BJ (cell line): ENCODE results near the gene RPE65. TPM values are rescaled to one million over a fixed set of nuclear protein-coding genes. Genes with fewer than 3 reads are reported as not detected.

Experiments used
- CTCF ChIA-PET: fragments of 350-600 bp; formaldehyde crosslinking; extraction: SDS; loops from one replicate; lab custom pipeline; 2021; ENCODE audit warnings: antibody characterized with exemption, inconsistent platforms; lab: Yijun Ruan, JAX
- POLR2A ChIA-PET: fragments of 300-600 bp; sonication (Branson Sonifier 250); formaldehyde crosslinking; extraction: SDS; loops from one replicate; lab custom pipeline; 2021; ENCODE audit warnings: antibody characterized with exemption; lab: Charles Lee
- DNase-seq: peaks from one replicate; pipeline ENCODE4 v3.0.0-alpha.2; 2011; ENCODE audit warnings: low read depth
- H3K27me3 ChIP-seq: 2 replicates; pipeline ENCODE4 v1.6.0; 2011; ENCODE audit warnings: low read length; ENCODE audit not compliant: control insufficient read depth, insufficient read depth
- H3K36me3 ChIP-seq: 2 replicates; pipeline ENCODE4 v1.5.1; 2011; ENCODE audit warnings: low read length; ENCODE audit not compliant: control insufficient read depth, insufficient read depth
- H3K4me3 ChIP-seq: 2 replicates; pipeline ENCODE4 v1.5.1; 2011; ENCODE audit warnings: low read depth, mild to moderate bottlenecking, control low read depth, low read length
- polyA plus RNA-seq: library from polyadenylated mRNA; depleted of rRNA; stranded (reverse); fragments of >200 nt; gene quantifications from 2 replicates; pipeline ENCODE4 v1.2.3, GENCODE V29; 2011
- TF ChIP-seq, protein P1 (sequence below): IDR thresholded peaks from 2 replicates; pipeline ENCODE4 v1.5.1; 2011; ENCODE audit warnings: low read depth, mild to moderate bottlenecking, control low read depth, inconsistent platforms, low read length, moderate library complexity; ENCODE audit not compliant: insufficient read depth

RPE65 gene
- polyA plus RNA-seq, 1 experiment = not detected

- ChIA-PET CTCF (no interaction called here), POLR2A (no interaction called here)
- no peak overlapping the region for H3K4me3 ChIP-seq
- peaks cover 3% of the 10 kb centered on the region; the same call in 1 of the 2 replicates for H3K27me3 ChIP-seq
- TF ChIP-seq, protein P1, sequence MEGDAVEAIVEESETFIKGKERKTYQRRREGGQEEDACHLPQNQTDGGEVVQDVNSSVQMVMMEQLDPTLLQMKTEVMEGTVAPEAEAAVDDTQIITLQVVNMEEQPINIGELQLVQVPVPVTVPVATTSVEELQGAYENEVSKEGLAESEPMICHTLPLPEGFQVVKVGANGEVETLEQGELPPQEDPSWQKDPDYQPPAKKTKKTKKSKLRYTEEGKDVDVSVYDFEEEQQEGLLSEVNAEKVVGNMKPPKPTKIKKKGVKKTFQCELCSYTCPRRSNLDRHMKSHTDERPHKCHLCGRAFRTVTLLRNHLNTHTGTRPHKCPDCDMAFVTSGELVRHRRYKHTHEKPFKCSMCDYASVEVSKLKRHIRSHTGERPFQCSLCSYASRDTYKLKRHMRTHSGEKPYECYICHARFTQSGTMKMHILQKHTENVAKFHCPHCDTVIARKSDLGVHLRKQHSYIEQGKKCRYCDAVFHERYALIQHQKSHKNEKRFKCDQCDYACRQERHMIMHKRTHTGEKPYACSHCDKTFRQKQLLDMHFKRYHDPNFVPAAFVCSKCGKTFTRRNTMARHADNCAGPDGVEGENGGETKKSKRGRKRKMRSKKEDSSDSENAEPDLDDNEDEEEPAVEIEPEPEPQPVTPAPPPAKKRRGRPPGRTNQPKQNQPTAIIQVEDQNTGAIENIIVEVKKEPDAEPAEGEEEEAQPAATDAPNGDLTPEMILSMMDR = no peak
- no peak for DNase-seq
- no peaks in the 10 kb centered on the region for H3K36me3 ChIP-seq
Observed at GRCh38 chr1:68460935-68461334, 11.2 kb upstream of the RPE65 start.

- peaks cover 2% of the 10 kb centered on the region; the same call in 1 of the 2 replicates for H3K27me3 ChIP-seq
- TF ChIP-seq, protein P1 = no peak
- POLR2A ChIA-PET = no interaction called here
- no peak overlapping the region for H3K4me3 ChIP-seq
- H3K36me3 ChIP-seq = no peaks in the 10 kb centered on the region
- DNase-seq = no peak
- CTCF ChIA-PET = no interaction called here
Observed at GRCh38 chr1:68459796-68460195, 10.0 kb upstream of the RPE65 start.

DNA sequence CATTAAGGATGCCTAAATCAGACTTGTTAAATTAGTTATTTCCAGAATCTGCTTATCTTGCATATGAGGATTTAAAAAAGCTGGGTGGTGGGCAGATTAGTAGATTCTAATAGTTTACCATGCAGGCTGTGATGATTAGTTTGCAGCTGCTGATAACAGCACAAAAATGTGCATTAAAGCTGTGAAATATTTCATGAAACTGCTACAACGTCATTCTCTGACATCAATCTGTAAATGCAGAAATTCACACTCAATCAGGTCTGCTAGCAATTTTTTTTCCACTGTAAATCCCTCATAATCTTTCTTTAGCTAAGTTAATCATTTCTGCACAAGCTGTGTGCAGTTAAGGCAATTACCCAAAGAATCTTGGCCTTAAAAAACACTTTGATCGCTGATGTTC is 9.3 kb upstream of the RPE65 start:
- ChIA-PET POLR2A (no interaction called here), CTCF (interaction anchor here (1.9 kb wide), 1 partner anchor 11 kb away, joined by 5 read pairs; no protein-coding TSS in a partner anchor)
- no peak for DNase-seq
- no peak overlapping the region for H3K4me3 ChIP-seq
- peaks cover 2% of the 10 kb centered on the region; the same call in 1 of the 2 replicates for H3K27me3 ChIP-seq
- TF ChIP-seq, protein P1 = no peak
- H3K36me3 ChIP-seq = no peaks in the 10 kb centered on the region

GRCh38 chr1:68456202-68456601 is 6.4 kb upstream of the RPE65 start:
- ChIA-PET CTCF (interaction anchor here (1.5 to 2.2 kb wide), 2 partner anchors 9 to 14 kb away, joined by 3 to 7 read pairs; no protein-coding TSS in a partner anchor), POLR2A (no interaction called here)
- no peaks in the 10 kb centered on the region for H3K36me3 ChIP-seq
- DNase-seq = no peak
- H3K4me3 ChIP-seq = no peak overlapping the region
- TF ChIP-seq, protein P1 = no peak
- H3K27me3 ChIP-seq = peaks cover 2% of the 10 kb centered on the region; the same call in 1 of the 2 replicates

DNA sequence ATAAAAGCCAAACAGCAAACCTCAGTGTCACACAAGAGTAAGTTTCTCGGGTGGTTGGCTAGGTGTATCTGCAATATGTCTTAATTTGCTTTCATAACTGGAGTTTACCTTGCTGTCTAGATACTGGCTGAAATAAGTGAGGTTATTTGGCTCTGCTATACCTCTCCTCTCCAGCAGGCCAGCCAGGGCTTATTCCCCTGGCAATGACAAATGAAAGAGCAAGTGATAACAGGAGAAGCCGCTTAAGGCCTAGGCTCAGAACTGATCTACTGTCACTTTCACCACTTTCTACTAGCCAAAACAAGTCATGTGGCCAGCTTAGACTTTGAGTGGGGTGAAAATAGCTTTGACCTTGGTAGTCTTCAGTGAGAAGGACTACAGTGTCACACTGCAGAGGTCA is 4.8 kb upstream of the RPE65 start:
- H3K36me3 ChIP-seq = no peaks in the 10 kb centered on the region
- H3K27me3 ChIP-seq = no peaks in the 10 kb centered on the region
- CTCF ChIA-PET = no interaction called here
- POLR2A ChIA-PET = no interaction called here
- H3K4me3 ChIP-seq = no peak overlapping the region
- TF ChIP-seq, protein P1 = no peak
- no peak for DNase-seq
